GM19328 (cell line): ENCODE measurements around the gene PPIE.
"Not testable (repeated sequence)": the region's sequence is repeated elsewhere in the genome, so short reads cannot be mapped to it uniquely, and the experiment has no call there.

Source experiments
- ATAC-seq: cut with Tn5 transposase; IDR thresholded peaks from one replicate; pipeline ENCODE4 v1.9.1; 2021; ENCODE audit warnings: mild to moderate bottlenecking, moderate library complexity; ENCODE audit not compliant: unreplicated experiment

The PPIE gene

GRCh38 chr1:39776886-39777285, 38.2 kb downstream of the PPIE start:
- ATAC-seq = no peak

DNA sequence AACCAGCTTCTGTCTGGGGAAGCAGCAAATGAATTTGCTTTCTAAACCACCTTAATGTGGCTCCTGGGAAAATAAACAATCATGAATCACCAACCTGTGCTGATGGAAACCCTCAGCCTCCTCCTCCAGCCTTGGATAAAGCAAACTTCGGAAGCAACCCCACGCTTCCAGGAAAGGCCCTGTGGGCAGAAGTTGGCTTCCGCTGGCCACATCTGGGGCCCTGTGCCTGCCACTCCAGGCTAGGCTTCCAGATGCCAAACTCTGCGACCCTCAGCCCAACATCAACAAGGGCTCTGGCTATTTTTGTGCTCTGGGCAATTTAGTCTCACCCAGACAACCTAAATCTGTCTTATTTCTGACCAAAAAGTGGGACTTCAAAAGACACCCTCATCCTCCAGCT, 38.6 kb downstream of the PPIE start:
- ATAC-seq = no peak

GRCh38 chr1:39777896-39778295, 39.2 kb downstream of the PPIE start:
- not testable (repeated sequence) for ATAC-seq

DNA sequence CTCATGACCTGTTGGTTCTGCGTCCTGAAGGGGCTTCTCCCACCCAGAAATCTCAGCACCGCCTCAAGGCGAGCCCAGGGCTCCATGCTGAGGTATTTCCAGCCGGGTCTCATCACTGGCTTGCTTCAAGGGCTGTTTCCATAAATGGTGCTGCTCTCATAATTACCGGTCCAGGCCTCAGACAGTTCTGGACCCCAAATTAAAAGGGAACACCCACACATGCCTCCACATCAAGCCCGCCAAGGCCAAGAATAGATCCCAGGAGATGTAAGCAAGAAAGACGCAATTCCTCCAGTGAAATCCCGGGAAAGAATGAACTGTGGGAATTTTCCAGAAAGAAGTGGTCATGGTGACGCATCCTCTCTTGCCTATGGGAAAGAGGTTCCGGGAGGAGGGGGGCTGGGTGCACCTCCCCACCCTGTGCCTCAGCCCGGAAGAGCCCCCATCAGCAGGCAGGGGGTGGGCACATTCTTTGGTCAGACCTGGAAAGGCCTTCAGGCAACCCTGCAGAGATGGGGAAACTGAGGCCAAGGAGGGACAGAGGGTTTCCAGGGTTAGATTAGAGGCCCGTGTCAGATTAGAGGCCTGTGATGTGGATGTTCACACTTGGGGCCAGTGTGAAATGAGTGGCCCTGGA, 39.9 kb downstream of the PPIE start:
- not testable (repeated sequence) for ATAC-seq

GRCh38 chr1:39779137-39779536, 40.5 kb downstream of the PPIE start:
- ATAC-seq = no peak

GRCh38 chr1:39779821-39780220, 41.1 kb downstream of the PPIE start:
- ATAC-seq = no peak

- no peak for ATAC-seq
Observed at GRCh38 chr1:39781349-39781715, 42.6 kb downstream of the PPIE start.

DNA sequence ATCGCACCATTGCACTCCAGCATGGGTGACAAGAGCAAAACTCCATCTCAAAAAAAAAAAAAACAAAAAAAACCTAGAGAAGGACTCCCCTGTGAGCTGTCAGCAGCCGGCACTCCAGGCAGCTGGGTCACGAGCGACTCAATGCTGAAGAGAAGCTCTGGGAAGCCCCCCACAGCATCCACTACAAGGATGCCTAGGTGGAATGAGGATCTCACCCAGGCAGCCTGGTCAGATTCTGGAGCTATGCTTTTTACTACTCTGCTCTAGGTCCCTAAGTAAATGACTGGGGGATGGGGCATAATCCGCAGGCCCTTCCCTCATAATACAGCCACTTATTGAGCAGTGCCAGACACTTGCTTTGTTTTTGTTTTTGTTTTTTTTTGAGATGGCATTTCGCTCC, 43.4 kb downstream of the PPIE start:
- no peak for ATAC-seq

DNA sequence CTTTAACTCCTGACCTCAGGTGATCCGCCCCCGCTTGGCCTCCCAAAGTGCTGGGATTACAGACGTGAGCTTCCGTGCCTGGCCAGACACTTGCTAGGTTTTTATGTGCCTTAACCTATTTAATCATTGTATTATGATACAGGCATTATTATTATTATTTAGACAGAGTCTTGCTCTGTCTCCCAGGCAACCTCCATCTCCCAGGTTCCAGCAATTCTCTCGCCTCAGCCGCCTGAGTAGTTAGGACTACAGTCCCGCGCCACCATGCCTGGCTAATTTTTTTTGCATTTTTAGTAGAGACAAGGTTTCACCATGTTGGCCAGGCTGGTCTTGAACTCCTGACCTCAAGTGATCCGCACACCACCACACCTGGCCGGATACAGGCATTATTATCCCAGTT, 44.0 kb downstream of the PPIE start:
- not testable (repeated sequence) for ATAC-seq

DNA sequence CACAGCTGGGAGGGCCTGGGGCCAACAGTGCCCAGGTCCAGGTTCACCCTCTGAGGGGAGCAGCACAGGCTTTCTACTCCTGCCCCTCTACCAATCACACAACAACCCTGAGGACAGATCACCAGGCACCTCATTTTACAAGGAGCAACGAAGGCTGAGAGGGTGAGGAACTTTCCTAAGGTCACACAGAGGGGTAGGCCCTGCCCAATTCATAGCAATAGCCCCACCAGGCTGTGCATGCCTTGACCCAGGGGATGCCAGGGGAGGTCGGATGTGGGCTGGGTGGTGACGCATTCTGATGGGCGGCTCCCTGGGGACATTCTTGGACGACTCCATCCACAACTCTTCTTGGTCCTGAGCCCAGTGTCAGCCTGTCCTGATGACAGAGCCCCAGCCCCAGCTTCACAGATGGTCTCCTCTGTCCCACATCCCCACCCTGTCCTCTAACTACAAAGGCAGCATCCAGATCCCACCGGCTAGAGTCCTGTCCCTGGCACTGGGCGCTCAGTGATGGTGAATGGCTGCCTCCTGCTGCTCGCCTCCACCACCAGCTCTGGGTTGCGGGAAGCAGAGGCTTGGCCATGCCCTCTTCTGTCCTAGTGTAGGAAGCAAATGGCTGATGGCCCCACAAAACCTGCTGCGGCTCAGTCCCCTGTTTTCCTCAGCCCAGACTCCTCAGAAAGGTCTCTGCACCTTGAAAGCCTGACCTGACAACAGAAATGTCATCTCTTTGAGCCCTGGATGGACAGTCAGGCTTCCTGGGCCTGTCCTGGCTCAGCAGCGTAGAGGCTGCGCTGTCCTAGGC, 47.8 kb downstream of the PPIE start:
- not testable (repeated sequence) for ATAC-seq

DNA sequence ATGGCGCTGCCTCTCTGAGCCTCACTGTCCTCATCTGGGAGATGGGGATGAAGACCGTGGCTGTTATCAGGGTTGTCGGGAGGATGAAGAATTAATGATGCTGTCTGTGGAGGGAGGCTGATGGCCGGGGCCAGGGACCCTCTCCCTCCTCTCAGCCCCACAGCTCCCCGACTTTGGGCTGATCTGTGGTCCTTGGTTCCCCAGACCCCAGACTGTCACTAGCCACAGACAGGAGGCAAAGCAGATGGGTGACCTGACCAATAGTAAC, 48.4 kb downstream of the PPIE start:
- not testable (repeated sequence) for ATAC-seq

DNA sequence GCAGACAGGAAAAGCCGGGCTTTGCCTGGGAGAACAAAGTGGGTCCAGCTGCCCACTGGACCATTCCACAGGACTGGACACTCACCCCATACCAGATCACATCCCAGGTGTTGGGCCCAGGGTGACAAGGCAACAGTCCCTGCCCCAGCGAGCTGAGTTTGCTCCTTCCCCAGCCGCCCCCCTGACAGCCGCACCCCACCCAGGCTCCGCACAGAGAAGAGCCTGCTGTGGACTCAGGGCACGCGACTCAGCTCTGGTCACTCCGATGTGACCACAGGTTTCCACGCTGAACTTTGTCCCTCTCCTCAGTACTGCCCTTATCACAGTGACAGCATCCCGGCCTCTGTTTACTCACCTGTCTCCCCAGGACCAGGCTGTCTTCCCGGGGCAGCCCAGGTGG, 48.8 kb downstream of the PPIE start:
- ATAC-seq = no peak

DNA sequence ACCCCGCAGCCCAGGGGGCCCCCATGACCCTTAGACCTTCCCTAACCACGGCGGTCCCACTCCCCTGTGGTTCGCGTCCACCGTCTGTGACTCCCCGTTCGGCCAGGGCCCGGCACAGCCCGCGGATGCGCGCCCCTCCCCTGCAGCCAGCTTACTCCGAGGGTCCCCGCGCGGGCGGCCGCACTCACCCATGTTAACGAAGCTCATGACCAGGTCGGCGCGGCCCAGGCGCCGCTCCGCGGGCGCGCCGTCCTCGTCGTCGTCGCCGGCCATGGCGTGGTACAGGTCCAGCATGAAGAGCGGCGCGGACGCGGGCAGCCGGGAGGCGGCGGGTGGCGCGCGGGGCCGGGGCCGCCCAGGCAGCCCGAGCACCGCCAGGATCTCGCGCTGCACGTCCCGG, 49.3 kb downstream of the PPIE start:
- not testable (repeated sequence) for ATAC-seq

GRCh38 chr1:39788426-39788757, 49.7 kb downstream of the PPIE start:
- ATAC-seq = no peak

GRCh38 chr1:39788758-39789570, 50.3 kb downstream of the PPIE start, which contains the start of gene BMP8B:
Gene BMP8B, minus strand, starts transcription at chr1:39788865. Its CDS starts 380 bp downstream, at chr1:39788485.
- no peak for ATAC-seq

DNA sequence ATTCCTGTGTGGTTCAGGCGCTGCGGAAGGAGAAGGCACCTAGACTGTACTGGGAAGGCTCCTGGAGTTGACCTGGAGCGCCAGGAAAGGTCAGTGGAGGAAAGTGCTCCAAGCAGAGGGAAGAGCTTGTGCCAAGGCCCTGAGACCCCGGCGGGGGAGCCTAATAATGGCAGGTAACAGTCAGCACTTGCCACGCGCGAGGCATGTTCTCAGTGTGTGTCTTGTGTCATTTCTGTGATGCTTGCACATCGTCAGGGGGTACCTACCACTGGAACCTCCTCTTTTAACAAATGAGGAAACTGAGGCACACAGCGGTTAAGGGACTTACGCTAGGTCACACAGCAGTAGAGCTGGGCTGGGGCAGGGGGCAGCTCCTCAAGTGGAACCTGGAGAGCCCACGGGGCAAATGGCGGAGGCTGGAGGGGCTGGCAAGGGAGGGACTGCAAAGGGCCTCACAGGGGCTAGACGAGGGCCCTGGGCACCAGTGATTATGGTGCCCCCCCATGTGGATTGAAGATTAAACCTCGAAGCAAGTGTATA, 51.0 kb downstream of the PPIE start:
- ATAC-seq = no peak

DNA sequence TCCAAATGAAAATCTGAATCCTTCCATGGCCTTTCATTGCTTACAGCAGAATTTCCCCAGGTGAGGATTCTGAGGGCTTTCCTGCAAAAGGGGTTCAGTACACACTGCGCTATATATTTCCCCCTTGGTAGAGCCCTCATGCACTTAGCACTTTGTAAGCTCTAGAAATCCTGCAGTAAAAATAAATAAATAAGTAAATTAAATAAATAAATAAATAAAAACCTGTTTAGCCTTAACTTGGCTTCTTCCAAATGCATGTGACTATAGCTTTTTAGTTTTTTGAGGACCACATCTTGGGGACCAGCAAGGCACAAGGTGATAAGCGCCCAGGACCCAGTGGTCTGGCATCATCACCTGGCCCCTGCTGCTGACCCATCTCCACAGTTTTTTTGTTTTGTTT, 53.2 kb downstream of the PPIE start:
- no peak for ATAC-seq

GRCh38 chr1:39795651-39796050, 57.0 kb downstream of the PPIE start:
- ATAC-seq = no peak

GRCh38 chr1:39798859-39799769, 60.4 kb downstream of the PPIE start:
- peak; percentile 72 for ATAC-seq

- peak; percentile 36 for ATAC-seq
Observed at GRCh38 chr1:39799770-39800470, 61.2 kb downstream of the PPIE start.
